ENCODE data around the gene EREG. TPM values are rescaled to one million over a fixed set of nuclear protein-coding genes. Genes with fewer than 3 reads are reported as not detected.

Gene EREG
- total and polyA plus RNA-seq, 4 donors: 0.51 TPM; not detected in 3

GRCh38 chr4:74327762-74328161 lies 37.2 kb upstream of the EREG start:
- H3K4me1 ChIP-seq (ENCODE audit: control insufficient read depth in 4 of 4, insufficient read depth in 4 of 4, low read length in 3 of 4): no peaks in the 10 kb centered on the region
- DNase-seq (ENCODE audit: low spot score): no peak
- no peaks in the 10 kb centered on the region for H3K9me3 ChIP-seq (ENCODE audit: control insufficient read depth in 4 of 4, low read length in 3 of 4)
- H3K9ac ChIP-seq (ENCODE audit: low read depth in 1 of 2, low read length in 2 of 2): no peak overlapping the region
- TF ChIP-seq YY1 (IDR thresholded peaks at IDR 0.05) (no peak), MAX (IDR thresholded peaks at IDR 0.05) (no peak), HNF4G (IDR thresholded peaks at IDR 0.05) (no peak), ATF3 (IDR thresholded peaks at IDR 0.05) (no peak), RXRA (IDR thresholded peaks at IDR 0.05) (no peak), JUND (IDR thresholded peaks at IDR 0.05) (no peak), NR2F2 (IDR thresholded peaks at IDR 0.05) (no peak), REST (IDR thresholded peaks at IDR 0.05) (no peak), FOXA1 (IDR thresholded peaks at IDR 0.05) (no peak), HNF4A (conservative IDR thresholded peaks at IDR 0.05) (no peak), SP1 (IDR thresholded peaks at IDR 0.05) (no peak)
- WGBS: 67% methylated on average over 3 of the region's 3 CpGs
- H3K27me3 ChIP-seq (ENCODE audit: control insufficient read depth in 4 of 4, insufficient read depth in 4 of 4, low read length in 3 of 4): no peaks in the 10 kb centered on the region
- no peak overlapping the region for H3K4me3 ChIP-seq (ENCODE audit: low read depth in 1 of 3, low read length in 3 of 3)
- H3K36me3 ChIP-seq (ENCODE audit: control insufficient read depth in 4 of 4, insufficient read depth in 3 of 4, low read depth in 1 of 4, low read length in 3 of 4): no peaks in the 10 kb centered on the region
- H3K27ac ChIP-seq (ENCODE audit: low read depth in 1 of 2, low read length in 2 of 2): no peak overlapping the region

GRCh38 chr4:74328501-74328900 lies 36.4 kb upstream of the EREG start:
- no peak for DNase-seq (ENCODE audit: low spot score)
- H3K4me1 ChIP-seq (ENCODE audit: control insufficient read depth in 4 of 4, insufficient read depth in 4 of 4, low read length in 3 of 4): no peaks in the 10 kb centered on the region
- H3K4me3 ChIP-seq (ENCODE audit: low read depth in 1 of 3, low read length in 3 of 3): no peak overlapping the region
- no peak overlapping the region for H3K9ac ChIP-seq (ENCODE audit: low read depth in 1 of 2, low read length in 2 of 2)
- H3K27me3 ChIP-seq (ENCODE audit: control insufficient read depth in 4 of 4, insufficient read depth in 4 of 4, low read length in 3 of 4): no peaks in the 10 kb centered on the region
- 93% methylated on average over 1 of the region's 1 CpG for whole genome bisulfite sequencing
- TF ChIP-seq ZBTB33 (IDR thresholded peaks at IDR 0.05) (no peak), GABPA (IDR thresholded peaks at IDR 0.05 in 1 of 2, conservative IDR thresholded peaks at IDR 0.05 in 1 of 2) (no peak), HNF4A (conservative IDR thresholded peaks at IDR 0.05) (no peak), CTCF (IDR thresholded peaks at IDR 0.05; ENCODE audit: low read depth, low read length, missing input control) (no peak), FOXA1 (IDR thresholded peaks at IDR 0.05) (no peak), ATF3 (IDR thresholded peaks at IDR 0.05) (no peak), REST (IDR thresholded peaks at IDR 0.05) (no peak), EGR1 (IDR thresholded peaks at IDR 0.05; ENCODE audit: low read depth in 2 of 2) (no peak), RXRA (IDR thresholded peaks at IDR 0.05) (no peak)
- no peaks in the 10 kb centered on the region for H3K9me3 ChIP-seq (ENCODE audit: control insufficient read depth in 4 of 4, low read length in 3 of 4)
- no peak overlapping the region for H3K27ac ChIP-seq (ENCODE audit: low read depth in 1 of 2, low read length in 2 of 2)
- H3K36me3 ChIP-seq (ENCODE audit: control insufficient read depth in 4 of 4, insufficient read depth in 3 of 4, low read depth in 1 of 4, low read length in 3 of 4): no peaks in the 10 kb centered on the region
